G401.6 (cell line): Measurements from ENCODE around the gene SULT2B1.
A peak's percentile ranks its signal among the peaks of the same experiment; 100 is the strongest.
"Not testable (repeated sequence)": the region's sequence is repeated elsewhere in the genome, so short reads cannot be mapped to it uniquely, and the experiment has no call there.

Experiments
- FAIRE-seq: peaks from 2 replicates; lab custom pipeline; 2012; peaks lifted over from hg19 to GRCh38; lab: Jason Lieb, UNC

SULT2B1 gene

GRCh38 chr19:48560095-48560530 lies 8.1 kb downstream of the SULT2B1 start:
- no peak for FAIRE-seq

DNA sequence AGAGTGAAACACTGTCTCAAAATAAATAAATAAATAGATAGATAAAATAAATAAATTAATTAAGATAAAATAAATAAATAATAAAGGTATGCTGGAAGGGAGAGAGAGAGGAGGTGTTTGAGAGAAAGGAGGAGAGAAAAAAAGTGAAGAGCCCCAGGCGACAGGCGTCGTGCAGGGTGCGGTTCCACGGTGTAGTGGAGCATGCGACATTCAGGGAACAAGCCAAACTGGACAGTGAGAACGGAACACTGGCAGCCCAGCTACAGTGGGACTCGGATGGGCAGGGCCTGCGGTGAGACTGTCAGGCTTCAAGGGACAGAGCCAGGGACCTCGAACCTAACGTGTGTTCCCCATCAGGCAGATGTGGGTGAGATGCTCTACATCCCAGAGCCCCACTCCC lies 9.4 kb downstream of the SULT2B1 start:
- no peak for FAIRE-seq

DNA sequence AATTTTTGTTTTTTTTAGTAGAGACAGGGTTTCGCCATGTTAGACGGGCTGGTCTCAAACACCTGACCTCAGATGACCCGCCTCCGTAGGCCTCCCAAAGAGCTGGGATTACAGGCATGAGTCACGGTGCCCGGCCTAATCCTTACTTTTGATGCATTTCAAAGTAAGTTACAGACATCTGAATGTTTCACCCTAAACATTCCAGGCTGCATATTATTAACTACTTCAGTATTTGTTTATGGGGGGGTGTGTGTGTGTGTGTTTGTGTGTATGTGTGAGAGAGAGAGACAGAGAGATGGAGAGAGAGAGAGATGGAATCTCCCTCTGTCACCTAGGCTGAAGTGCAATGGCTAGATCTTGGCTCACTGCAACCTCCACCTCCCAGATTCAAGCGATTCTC lies 13.1 kb downstream of the SULT2B1 start:
- no peak for FAIRE-seq

DNA sequence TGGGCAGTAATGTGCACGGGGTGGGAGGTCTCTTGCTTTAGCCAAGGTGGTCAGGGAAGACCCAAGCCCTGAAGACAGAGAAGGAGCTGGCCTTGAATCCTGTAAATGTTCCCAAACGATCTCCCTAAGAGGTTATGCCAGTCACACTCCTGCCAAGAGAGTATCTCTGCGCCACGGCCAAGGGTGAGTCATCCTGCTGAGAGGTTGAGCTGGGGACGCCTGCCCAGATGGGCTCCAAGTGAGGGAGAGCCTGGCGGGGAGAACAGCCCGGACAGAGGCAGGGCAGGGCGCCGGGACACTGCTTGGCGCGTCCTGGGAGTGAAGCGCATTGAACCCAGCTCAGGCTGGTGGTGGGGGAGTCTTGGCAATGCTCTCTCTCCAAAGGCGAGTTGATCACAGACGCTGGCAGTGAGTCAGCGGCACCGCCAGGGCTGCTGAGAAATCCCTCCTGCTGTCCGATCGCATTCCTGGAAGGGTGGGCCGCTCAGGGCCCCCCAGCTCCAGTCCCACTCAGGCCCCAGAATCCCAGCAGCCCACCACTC lies 16.4 kb downstream of the SULT2B1 start:
- no peak for FAIRE-seq

DNA sequence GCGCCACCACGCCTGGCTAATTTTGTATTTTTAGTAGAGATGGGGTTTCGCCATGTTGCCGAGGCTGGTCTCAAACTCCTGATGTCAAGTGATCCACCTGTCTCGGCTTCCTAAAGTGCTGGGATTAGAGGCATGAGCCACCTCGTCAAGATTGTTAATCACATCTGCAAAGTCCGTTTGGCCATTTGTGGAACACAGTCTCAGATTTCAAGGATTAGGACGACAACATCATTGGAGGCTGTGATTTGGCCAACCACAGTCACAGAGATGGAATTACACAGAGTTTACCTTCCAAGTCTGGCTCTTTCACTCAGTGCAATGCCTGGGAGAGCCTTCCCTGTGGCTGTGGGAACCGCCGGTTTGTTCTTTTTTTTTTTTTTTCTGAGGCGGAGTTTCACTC lies 17.8 kb downstream of the SULT2B1 start:
- peak; percentile 89 for FAIRE-seq

- FAIRE-seq: no peak
Observed at GRCh38 chr19:48571378-48572162, 19.6 kb downstream of the SULT2B1 start.

- FAIRE-seq: no peak
Observed at GRCh38 chr19:48573163-48573505, 21.2 kb downstream of the SULT2B1 start.

DNA sequence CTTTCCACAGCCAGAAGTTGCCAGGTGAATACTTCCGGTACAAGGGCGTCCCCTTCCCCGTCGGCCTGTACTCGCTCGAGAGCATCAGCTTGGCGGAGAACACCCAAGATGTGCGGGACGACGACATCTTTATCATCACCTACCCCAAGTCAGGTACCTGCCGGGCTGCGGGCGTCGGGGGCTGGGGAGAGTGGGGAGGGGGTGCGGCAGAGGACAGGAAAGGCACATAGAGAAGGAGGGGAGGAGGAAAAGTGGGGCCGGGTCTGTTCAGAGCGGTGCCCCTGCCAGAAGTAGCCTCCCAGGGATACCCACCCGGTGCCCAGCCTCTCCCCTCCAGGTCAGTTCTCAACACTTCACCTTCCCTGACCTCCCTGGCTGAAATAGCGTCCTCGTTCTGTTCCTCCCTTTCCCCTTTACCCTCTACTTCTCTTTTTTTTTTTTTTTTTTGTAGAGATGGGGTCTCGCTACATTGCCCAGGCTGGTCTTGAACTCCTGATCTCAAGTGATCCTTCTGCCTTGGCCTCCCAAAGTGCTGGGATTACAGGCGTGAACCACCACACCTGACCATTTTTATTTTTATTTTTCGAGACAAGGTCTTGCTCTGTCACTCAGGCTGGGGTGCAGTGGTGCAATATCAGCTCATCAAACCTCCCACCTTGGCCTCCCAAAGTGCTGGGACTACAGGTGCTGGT lies 24.1 kb downstream of the SULT2B1 start:
- no peak for FAIRE-seq

DNA sequence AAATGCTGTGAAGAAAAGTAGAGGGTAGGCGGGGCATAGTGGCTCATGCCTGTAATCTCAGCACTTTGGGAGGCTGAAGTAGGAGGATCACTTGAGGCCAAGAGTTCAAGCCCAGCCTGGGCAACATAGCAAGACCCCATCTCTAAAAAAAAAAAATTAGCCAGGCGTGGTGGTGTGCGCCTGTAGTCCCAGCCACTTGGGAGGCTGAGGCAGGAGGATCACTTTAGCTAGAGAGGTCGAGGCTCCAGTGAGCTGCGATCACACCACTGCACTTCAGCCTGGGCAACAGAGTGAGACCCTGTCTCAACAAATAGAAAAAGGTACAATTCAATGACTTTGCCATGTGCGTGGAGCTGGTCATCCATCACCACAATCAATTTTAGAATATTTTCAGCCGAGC lies 25.9 kb downstream of the SULT2B1 start:
- FAIRE-seq: not testable (repeated sequence)

GRCh38 chr19:48578891-48579290 lies 26.9 kb downstream of the SULT2B1 start:
- FAIRE-seq: no peak

DNA sequence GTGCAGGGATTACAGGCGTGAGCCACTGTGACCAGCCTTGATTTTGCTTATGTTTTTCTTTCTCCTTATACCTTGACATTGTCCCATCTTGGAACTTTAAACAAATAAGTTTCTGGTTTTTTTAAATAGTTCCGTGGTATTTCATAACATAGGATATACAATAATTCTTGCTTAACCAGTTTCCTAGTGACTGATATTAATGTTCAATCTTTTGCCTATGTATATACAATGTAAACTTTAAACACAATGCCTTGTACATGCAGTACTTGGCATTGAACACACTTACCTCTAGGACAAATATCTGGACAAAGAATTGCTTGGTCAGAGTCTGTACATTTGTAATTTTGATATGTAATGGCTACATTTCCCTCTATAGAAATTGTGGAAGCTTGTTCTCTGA lies 30.2 kb downstream of the SULT2B1 start:
- no peak for FAIRE-seq

DNA sequence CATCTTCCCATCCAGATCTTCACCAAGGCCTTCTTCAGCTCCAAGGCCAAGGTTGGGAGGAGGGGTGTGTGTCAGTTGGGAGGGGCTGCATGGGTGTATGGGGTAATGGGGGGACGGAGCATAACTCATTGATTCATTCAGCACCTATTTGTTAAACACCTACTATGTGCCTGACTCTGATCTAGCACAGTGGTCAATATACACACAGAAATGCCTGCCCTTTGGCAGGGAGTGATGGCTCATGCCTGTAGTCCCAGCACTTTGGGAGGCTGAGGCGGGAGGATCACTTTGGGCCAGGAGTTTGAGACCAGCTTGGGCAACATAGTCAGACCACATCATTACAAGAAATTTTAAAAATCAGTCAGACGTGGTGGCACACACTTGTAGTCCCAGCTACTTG lies 35.4 kb downstream of the SULT2B1 start:
- no peak for FAIRE-seq

DNA sequence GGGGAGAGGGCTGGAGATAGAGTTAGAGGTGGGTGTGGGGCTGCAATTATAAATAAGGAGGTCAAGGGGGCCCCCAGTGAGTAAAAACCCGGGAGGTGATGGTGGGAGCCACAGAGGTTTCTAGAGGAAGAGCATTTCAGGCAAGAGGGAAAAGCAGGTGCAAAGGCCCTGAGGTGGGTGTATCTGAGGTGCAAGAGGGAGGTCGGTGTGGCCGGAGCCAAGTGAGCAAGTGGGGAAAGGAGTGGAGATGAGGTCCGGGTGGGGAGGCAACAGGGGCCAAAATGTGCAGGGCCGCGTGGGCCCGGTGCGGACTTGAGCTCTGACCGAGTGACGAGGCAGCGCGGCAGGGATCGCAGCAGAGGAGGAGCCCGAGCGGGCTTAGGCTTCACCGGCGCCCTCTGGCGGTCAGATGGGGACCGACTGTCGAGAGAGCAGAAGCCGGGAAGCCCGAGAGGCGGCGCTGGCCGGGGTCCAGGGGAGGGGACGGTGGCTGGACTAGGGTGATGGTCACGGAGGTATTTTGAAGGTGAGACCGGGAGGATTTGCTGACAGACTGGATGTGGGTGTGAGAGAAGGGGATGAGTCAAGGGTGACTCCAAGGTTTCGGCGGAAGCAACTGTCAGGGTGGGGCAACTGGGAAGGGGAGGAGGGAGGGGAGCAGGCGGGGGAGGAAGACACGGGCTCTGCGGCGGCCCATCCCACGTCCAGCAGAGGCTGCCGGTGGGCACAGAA lies 36.9 kb downstream of the SULT2B1 start:
- FAIRE-seq: no peak

- no peak for FAIRE-seq
Observed at GRCh38 chr19:48591021-48591420, 39.0 kb downstream of the SULT2B1 start.

- FAIRE-seq: no peak
Observed at GRCh38 chr19:48595171-48595570, 43.2 kb downstream of the SULT2B1 start.

GRCh38 chr19:48595833-48596232 lies 43.9 kb downstream of the SULT2B1 start:
- FAIRE-seq: no peak

DNA sequence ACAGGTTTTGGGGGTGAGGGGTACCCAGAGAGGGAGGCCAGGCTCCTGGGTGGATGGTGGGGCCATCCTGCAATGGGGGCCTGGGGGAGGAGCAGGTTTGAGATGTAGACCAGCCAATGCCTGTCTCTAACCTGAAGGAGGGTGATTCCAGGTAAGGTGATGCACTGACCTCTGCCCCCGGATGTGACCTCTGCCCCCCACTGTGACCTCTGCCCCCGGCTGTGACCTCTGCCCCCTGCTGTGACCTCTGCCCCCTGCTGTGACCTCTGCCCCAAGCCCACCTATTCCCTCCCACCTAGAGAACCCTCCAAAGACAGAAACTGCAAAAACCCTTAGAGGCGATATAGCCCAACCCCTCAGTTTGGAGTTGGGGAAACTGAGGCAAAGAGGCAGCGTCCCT lies 44.3 kb downstream of the SULT2B1 start:
- no peak for FAIRE-seq

DNA sequence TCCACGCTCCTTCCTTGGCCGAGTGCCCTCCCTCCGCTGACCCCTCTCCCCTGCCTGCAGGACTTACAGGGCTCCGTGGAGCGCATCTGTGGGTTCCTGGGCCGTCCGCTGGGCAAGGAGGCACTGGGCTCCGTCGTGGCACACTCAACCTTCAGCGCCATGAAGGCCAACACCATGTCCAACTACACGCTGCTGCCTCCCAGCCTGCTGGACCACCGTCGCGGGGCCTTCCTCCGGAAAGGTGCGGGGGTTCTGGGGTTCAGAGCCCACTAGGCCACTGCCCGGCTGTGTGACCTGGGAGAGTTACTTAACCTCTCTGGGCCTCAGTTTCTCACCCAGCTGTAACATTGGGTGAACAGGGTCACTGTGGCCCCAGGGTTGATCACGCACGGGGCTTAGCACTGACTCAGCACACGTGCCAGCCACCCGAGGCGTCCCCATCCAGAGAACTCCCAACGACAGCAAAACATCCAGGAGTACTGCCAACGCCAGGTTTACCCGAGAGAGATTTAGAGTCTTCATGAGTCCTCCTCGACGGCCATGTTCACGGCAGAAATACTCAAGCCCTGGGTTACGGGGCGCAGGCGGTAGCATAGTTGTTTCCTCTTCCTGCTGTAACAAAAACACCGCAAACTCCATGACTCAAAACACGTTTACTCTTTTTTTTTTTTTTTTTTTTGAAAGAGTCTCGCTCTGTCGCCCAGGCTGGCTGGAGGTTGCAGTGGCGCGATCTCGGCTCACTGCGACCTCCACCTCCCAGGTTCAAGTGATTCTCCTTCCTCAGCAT lies 44.9 kb downstream of the SULT2B1 start:
- FAIRE-seq: no peak

- FAIRE-seq: no peak
Observed at GRCh38 chr19:48598996-48599700, 47.2 kb downstream of the SULT2B1 start.

- no peak for FAIRE-seq
Observed at GRCh38 chr19:48600679-48601417, 48.9 kb downstream of the SULT2B1 start.

DNA sequence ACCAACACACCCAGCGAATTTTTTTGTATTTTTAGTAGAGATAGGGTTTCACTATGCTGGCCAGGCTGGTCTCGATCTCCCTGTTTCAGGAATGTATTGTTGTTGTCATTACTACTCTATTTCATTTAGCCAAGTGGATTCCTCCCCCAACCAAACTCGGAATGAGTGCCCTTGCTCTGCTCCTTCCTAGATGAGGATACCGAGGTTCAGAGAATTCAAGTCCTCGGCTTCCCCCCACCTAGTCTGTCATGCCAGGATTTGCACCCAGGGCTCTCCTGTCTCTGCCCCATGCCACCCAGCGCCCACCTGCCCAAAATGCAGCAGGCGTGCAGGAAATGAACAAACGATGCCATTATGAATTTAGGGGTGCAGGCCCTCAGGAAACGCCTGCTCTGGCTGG lies 51.0 kb downstream of the SULT2B1 start:
- no peak for FAIRE-seq
